GM20431 (cell line): Measurements from ENCODE around the gene CEP131.

Source experiments
- in situ Hi-C: fragments of 300-500 bp; cut with MseI, MboI; formaldehyde crosslinking; loops from one replicate; pipeline ENCODE4 v1.15.0; 2020; ENCODE audit warnings: low sequenced_read_pairs; ENCODE audit not compliant: unreplicated experiment

CEP131 gene

DNA sequence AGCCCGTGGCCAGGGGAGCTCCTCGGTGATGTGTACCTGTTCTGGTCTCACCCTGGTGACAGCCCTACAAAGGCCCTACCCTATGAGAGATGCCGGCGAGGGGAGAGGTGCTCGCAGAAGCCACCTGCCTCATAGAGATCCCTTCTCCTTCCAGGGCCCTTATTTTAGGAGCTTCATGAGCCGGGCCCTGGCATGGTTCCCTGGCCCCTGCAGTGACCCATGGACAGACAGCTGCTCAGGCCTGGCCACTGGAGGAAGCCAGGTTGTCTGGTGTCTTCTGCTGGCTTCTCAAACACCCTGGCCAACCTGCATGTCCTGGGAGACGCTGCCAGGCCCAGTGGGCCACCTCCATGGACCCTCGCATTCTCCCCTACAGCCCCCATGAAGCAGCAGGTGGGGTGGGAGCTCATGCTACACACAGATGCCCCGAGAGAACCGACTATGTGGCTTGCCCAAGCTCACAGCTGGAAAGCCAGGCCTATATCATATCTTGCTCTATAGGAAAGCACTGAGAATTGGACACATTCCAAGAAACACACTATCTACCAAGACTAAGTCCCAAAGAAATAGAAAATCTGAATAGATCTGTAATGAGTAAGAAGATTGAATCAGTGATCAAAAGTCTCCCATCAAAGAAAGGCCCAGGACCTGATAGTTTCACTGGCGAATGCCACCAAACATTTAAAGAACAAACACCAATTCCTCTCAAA, 49.6 kb downstream of the CEP131 start:
- in situ Hi-C loops: no loop called here

- in situ Hi-C loops: no loop called here
These were observed 50.8 kb downstream of the CEP131 start for GRCh38 chr17:81171941-81172340.

GRCh38 chr17:81170727-81171494, 51.9 kb downstream of the CEP131 start:
- in situ Hi-C loops: no loop called here

DNA sequence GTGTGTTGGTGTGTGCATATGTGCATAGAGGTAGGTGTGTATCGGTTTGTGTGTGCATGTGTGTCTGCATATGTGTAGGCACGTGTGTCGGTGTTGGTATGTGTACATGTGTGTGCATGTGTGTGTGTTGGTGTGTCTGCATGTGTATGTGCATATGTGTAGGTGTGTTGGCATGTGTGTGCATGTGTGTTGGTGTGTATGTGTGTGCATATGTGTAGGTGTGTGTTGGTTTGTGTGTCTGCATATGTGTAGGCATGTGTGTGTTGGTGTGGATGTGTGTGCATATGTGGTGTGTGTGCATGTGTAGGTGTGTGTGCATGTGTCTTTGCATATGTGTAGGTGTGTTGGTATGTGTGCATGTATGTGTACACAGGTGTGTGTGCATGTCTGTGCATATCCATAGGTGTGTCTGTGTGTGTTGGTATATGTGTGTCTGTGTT, 52.9 kb downstream of the CEP131 start:
- in situ Hi-C loops: no loop called here

DNA sequence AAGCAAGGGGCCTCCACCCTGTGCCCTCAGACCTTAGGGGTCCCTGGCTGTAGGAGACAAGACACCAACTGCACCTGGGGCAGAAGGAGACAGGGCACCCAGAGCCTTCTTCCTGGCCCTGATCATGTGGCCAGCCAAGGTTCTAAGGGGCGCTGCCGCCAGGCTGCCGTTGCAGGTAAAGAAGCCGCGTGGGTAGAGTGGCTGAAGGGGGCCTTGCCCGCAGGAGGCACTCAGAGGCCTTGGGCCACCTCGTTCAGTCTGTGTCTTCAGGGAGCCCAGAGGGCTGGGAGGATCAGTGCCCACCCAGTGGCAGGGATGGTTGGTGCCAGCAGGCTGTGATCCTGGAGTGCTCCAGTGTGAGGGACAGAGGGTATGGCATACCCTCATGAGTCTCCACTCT, 55.1 kb downstream of the CEP131 start:
- in situ Hi-C loops: no loop called here

DNA sequence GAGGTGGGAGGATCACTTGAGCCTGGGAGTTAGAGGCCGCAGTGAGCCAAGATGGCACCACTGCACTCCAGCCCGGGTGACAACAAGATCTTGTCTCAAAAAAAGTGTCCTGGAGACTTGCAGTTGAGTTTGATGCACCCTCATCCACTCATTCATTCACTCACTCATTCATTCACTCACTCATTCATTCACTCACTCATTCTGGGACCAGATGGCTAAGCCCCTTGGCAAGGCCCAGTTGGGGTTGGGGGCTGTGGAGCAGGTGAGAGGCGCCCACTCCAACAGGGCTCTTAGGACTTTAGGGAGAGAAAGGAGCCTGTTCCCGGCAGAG, 55.6 kb downstream of the CEP131 start:
- in situ Hi-C loops: no loop called here

DNA sequence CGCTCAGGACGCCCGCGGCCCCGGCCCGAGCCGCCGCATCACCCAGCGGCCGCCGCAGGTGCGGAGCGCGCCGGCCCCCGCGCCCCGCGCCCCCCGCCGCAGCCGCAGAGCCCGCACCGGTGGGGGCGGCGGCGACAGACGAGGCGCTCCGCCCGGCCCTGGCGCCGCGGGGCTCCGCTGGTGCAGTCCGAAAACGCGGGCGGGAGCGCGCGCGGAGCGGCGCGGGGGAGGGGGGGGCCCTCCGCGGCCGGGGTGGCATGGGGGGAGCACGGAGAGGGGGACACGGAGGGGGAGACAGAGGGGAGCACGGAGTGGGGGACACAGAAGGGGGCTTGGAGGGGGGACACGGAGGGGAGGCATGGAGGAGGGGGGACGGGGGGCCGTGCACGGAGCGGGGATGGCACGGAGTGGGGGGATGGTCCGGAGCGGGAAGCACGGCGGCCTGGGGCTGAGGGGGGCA, 56.7 kb downstream of the CEP131 start, which contains the start of gene AATK:
TSS of gene AATK (minus strand) at position 189 of the 460 bp plus-strand sequence. CDS start 229 bp downstream, outside the sequence.
- in situ Hi-C loops: no loop called here

- in situ Hi-C loops: no loop called here
These were observed 57.3 kb downstream of the CEP131 start, which contains the start of gene PVALEF for GRCh38 chr17:81165246-81166032. Gene PVALEF, plus strand, starts transcription at chr17:81165507. Its CDS starts 15,720 bp downstream, at chr17:81181227.

DNA sequence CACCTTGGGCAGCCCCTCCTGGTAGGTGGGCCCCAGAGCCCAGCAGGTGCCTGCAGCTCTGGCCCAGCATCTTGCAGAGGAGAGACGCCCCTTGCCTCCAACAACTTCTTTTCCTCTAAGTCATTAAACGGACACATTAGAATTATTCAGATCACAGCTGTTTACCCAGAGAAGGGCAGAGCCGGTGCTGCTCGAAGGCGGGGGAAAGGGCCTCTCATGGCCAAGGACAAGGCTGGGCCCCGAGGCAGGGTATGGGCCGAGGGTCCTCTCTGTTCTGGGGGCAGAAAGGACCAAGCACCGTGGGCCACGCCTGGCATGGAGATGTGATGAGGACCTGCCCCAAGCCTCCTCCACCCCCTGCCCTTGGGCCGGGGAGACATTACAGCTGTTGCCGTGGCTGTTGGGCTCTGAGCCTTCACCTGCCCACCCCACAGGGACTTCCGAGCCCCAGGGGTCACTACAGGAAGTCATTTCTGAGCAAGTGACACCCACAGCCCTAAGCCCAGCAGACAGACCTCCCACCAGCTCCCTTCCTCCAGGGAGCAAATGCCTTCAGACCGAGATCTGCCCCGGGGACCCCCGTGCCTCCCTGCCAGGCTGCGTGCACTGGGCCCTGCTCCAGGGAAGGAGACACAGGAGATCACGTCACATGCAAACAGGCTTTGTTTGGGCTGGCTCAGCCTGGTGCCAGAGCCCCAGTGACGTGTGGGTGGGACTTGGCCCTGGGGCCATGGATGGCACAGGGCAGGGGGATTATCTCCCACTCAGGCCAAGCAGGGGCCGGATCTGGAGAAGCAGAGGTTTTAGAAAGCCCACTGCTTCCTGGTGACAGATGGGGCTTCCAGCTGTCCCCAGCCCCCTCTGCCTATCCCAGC, 58.2 kb downstream of the CEP131 start:
- in situ Hi-C loops: no loop called here

DNA sequence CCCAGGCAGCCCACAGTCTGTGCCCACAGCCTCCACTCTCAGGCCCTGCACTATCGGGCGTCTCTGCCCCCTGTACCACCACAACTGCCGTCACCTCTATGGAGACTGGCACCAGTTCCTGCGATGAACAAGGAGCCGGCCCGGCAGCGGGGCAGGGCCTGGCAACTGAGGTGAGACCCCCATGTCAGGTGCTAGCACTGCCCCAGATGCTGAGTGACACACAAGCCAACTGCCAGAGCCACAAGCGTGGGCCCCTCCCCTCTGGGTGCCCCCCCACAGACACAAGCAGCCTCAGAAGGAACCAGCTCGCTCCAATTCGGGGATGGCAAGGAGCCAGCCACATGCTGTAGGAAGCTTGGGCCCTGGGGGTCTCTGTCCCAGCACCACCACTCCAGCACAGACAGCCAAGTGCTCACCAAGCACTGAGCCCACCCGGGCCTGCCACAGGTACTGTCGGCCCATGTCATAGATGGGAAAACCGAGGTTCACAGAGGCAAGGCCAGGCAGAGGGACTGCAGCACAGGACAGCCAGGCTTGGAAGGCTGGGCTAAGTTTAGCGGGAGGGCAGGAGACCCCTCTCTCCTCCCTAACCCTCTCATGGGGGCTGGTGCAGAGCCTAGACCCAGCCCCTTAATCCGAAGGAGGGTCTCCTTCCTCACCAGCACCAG, 58.9 kb downstream of the CEP131 start:
- in situ Hi-C loops: no loop called here

DNA sequence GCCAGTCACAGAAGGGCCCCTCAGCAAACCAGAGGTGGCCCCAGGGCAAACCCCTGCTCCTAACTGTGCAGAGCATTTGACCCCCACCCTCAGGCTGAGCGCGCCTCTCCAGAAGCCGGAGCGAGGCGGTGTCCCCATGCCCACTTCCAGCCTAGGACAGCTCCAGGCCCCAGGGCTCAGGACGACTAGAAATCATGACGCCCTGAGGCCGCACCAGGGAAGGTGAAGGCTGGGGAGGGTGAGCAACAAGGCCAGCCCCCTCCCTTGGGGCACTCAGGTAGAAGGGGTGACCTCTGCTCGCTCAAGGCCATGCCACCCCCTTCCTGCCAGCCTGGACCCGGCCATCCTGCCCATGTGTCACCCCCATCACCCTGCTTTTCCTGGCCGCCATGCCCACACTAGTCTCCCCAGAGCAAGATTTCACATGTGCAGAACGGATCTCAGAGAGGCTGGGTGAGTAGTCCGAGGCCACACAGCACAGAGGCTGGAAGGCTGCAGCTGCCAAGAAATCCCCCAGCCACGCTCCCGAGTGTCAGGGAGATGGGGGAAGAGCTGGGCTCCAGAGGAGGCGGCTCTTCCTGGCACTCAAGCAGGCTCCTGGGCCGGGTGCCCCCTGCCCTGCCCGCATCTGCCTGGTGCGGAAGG, 59.6 kb downstream of the CEP131 start:
- in situ Hi-C loops: no loop called here

- in situ Hi-C loops: no loop called here
These were observed 60.3 kb downstream of the CEP131 start for GRCh38 chr17:81162491-81162890.

DNA sequence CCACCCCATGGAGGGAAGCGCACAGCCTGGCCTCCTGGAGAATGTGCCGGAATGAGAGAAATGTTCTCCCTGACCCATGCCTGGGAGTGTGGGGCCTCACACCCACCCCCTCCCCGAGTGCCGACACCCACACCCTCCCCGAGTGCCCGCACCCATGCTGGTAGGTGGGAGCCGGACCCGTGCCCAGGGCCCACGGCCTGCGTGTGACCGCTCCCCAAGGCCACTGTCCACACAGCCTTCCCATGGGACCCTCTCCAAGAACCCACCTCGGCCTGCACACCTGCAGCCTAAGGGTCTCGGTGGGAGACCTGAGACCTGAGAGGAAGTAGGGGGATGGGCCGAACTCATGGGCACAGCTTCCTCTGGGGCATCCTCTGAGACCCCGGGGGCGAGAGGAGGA, 60.8 kb downstream of the CEP131 start:
- in situ Hi-C loops: no loop called here

DNA sequence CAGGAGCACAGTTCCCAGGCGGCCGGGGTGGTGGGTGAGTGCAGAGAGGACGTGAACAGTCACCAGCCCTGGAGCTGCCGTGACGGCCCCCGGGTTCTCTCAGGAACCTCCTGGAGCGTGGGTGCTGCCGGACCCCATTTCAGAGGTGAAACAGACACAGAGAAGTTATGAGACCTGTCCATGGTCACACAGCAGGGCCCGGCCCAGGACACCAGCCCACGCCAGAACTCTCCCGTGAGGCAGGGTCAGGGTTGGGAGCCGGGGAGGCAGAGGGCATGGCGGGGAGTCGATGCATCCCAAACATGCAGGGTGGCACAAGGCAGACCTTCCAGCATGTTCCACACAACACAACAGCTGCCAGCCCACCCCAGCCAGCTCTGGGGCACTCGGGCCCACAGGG, 61.2 kb downstream of the CEP131 start:
- in situ Hi-C loops: no loop called here

GRCh38 chr17:81160747-81161453, 61.9 kb downstream of the CEP131 start:
- in situ Hi-C loops: no loop called here

GRCh38 chr17:81160306-81160705, 62.5 kb downstream of the CEP131 start:
- in situ Hi-C loops: no loop called here

- in situ Hi-C loops: no loop called here
These were observed 63.0 kb downstream of the CEP131 start for GRCh38 chr17:81159611-81160265.
